Heart right ventricle (tissue), 16 donors: ENCODE measurements around the gene MTSS2. TPM values are rescaled to one million over a fixed set of nuclear protein-coding genes. Genes with fewer than 3 reads are reported as not detected.
A peak's percentile ranks its signal among the peaks of the same experiment; 100 is the strongest.

Experiments used
- ATAC-seq, 8 donors: fragments of 200-7000 bp; cut with Tn5 transposase; one replicate each; pipeline ENCODE4 v1.9.1; 2020; ENCODE audit warnings: mild to moderate bottlenecking in 8 of 8, moderate library complexity in 8 of 8, moderate number of reproducible peaks in 1 of 8
- DNase-seq, 2 donors: peaks; one replicate each; pipeline ENCODE4 v3.0.0-alpha.2; 2020
- H3K27ac ChIP-seq, 10 donors: fragments of 200-600 bp; sonication (generic) in 2 of 10; one replicate each; pipeline versions ENCODE4 v1.5.0 to v1.8.0; 2020 to 2022; ENCODE audit warnings: mild to moderate bottlenecking in 3 of 10
- H3K27me3 ChIP-seq, 7 donors: fragments of 200-600 bp; one replicate each; pipeline ENCODE4 v1.8.0; 2021 to 2022; ENCODE audit warnings: mild to moderate bottlenecking in 2 of 7
- H3K36me3 ChIP-seq, 9 donors: fragments of 200-600 bp; sonication (generic) in 1 of 9; one replicate each; pipeline versions ENCODE4 v1.5.0 to v1.8.0; 2020 to 2022; ENCODE audit warnings: mild to moderate bottlenecking in 2 of 9
- H3K4me1 ChIP-seq, 9 donors: fragments of 200-600 bp; sonication (generic) in 1 of 9; one replicate each; pipeline versions ENCODE4 v1.5.0 to v1.8.0; 2020 to 2022; ENCODE audit warnings: mild to moderate bottlenecking in 4 of 9
- H3K4me3 ChIP-seq, 10 donors: fragments of 200-600 bp; sonication (generic) in 2 of 10; one replicate each; pipeline versions ENCODE4 v1.5.0 to v1.8.0; 2020 to 2022; ENCODE audit warnings: mild to moderate bottlenecking in 7 of 10, moderate library complexity in 2 of 10
- H3K9me3 ChIP-seq, 11 donors: fragments of 200-600 bp in 10 of 11; sonication (generic) in 2 of 11; one replicate each; pipeline versions ENCODE4 v1.5.0 to v1.8.0; 2013 to 2022; ENCODE audit warnings: mild to moderate bottlenecking in 2 of 11, control low read depth in 1 of 11, moderate library complexity in 1 of 11
- CTCF ChIP-seq, 9 donors: fragments of 200-600 bp; sonication (generic) in 2 of 9; IDR thresholded peaks; one replicate each; pipeline versions ENCODE4 v1.5.0 to v1.8.0; 2021 to 2022; ENCODE audit warnings: antibody characterized with exemption in 9 of 9, mild to moderate bottlenecking in 5 of 9, moderate library complexity in 1 of 9
- WGBS, 2 donors: extraction: QIAGEN DNeasy Blood & Tissue Kit; methylation state at CpG; one replicate each; pipeline ENCODE4 v1.1.7; 2013; ENCODE audit warnings: inconsistent platforms in 1 of 2; 5-methylcytosine and 5-hydroxymethylcytosine counted together
- intact Hi-C, 10 donors: fragments of 100-400 bp; cut with DNase I; formaldehyde crosslinking; loops; one replicate each; pipeline versions ENCODE4 v1.11.1 to v1.14.2; 2022
- polyA plus RNA-seq, 2 donors: library from polyadenylated mRNA; stranded (reverse); fragments of 200-250 nt; gene quantifications; one replicate each; pipeline ENCODE4 v1.2.3, GENCODE V29; 2013
- total RNA-seq, 10 donors: library from RNA; stranded (reverse); fragmentation: NEBNext Ultra II Directional in 3 of 10; extraction: Animal tissue kit (Norgen Biotek cat#: 25700) in 3 of 10; gene quantifications; one replicate each; pipeline versions ENCODE4 v1.2.1 to v1.2.4, GENCODE V29; 2021 to 2023
- donor health status: Arrhythmogenic right ventricular cardiomyopathy.
- donor health status: ischemic (EF 13 %, LVEDD 7.1; RV severe dilation, severe dysfunction).
- donor health status: healthy with polysubstance abuse.
- donor health status: DM: no; HTN: yes; CAD: no.
- donor health status: DM: no; HTN: no; CAD: no.
- donor health status: ischemic (EF 25% LVEDD 6.9; RV normal size, moderate dysfunction).
- donor health status: ischemic (EF 25% LVEDD 5.7; RV mildly dilated, moderate dysfunction).
- donor health status: healthy.
- donor health status: DM: yes; HTN: yes; CAD: no.
- donor health status: Ischemic cardiomyopathy.
- donor health status: ischemic (EF 35%, LVEDD 5.7; RV mildly dilated, moderate dysfunction).
- donor health status: nonischemic (EF 11% LVEDD 7.7; RV severe dilation, severe dysfunction).
- donor health status: DM: yes; HTN: yes; CAD: no.
- donor health status: PGD.
- donor health status: ischemic (EF 29% LVEDD 5.4; RV normal size, mild dysfunction).
- donor health status: nonischemic (EF 23%, LVEDD 6.1; RV moderate dilation, normal function).

Gene MTSS2
- total and polyA plus RNA-seq, 12 donors: 39.0 to 121 (median 58.9) TPM

GRCh38 chr16:70642633-70643032, 43.2 kb downstream of the MTSS2 start:
- no peak overlapping the region for H3K27ac ChIP-seq
- H3K36me3 ChIP-seq: no peaks in the 10 kb centered on the region
- no peak overlapping the region for H3K4me3 ChIP-seq
- H3K27me3 ChIP-seq: no peaks in the 10 kb centered on the region
- DNase-seq (no peak), ATAC-seq (no peak)
- intact Hi-C loops: loop anchor here in 1 of 10 donors (10.0 kb wide), 1 partner anchor 108 kb away; no protein-coding TSS in a partner anchor
- no peaks in the 10 kb centered on the region for H3K9me3 ChIP-seq
- 93 to 97% methylated on average over 1 of the region's 1 CpG for WGBS, 2 donors
- peaks cover 0 to 22% (median 4%) of the 10 kb centered on the region in 9 donors for H3K4me1 ChIP-seq
- TF ChIP-seq CTCF (IDR thresholded peaks at IDR 0.05): no peak

- ATAC-seq (peak in 6 of 8 donors; percentile 43 to 77 (median 68)), DNase-seq (no peak)
- Histone ChIP-seq H3K27ac (no peak overlapping the region), H3K27me3 (no peaks in the 10 kb centered on the region), H3K9me3 (no peaks in the 10 kb centered on the region), H3K4me1 (peaks cover 0 to 10% (median 0%) of the 10 kb centered on the region in 9 donors), H3K36me3 (no peaks in the 10 kb centered on the region), H3K4me3 (no peak overlapping the region)
- WGBS, 2 donors: 51 to 54% methylated on average over 18 of the region's 18 CpGs
- intact Hi-C loops: loop anchor here in 1 of 10 donors (5.0 kb wide), 1 partner anchor 37 kb away; no protein-coding TSS in a partner anchor
- TF ChIP-seq CTCF (IDR thresholded peaks at IDR 0.05): no peak
These were observed 46.8 kb downstream of the MTSS2 start for GRCh38 chr16:70638814-70639792.

Other genes starting within 250 kb of the MTSS2 start
- gene ST3GAL2, start 247.0 kb downstream of the MTSS2 start, total RNA-seq: 10 to 100 TPM; 15.1 to 37.1 (median 20.9) TPM
- gene ST3GAL2, start 247.0 kb downstream of the MTSS2 start, polyA plus RNA-seq: 10 to 100 TPM in 1 of 2 donors, 1 to 10 TPM in 1; 8.0 to 10.8 TPM
- 10 to 100 TPM in 2 of 10 donors, 1 to 10 TPM in 8; 6.5 to 12.6 (median 9.0) TPM for gene FCSK, start 231.5 kb downstream of the MTSS2 start, total RNA-seq
- gene FCSK, start 231.5 kb downstream of the MTSS2 start, polyA plus RNA-seq: 10 to 100 TPM in 1 of 2 donors, 1 to 10 TPM in 1; 6.3 to 15.4 TPM
- 10 to 100 TPM; 33.3 to 56.8 (median 40.7) TPM for gene COG4, start 162.5 kb downstream of the MTSS2 start, total RNA-seq
- 10 to 100 TPM; 29.3 to 32.7 TPM for gene COG4, start 162.5 kb downstream of the MTSS2 start, polyA plus RNA-seq
- gene SF3B3, start 162.2 kb downstream of the MTSS2 start, total RNA-seq: 100 to 1,000 TPM; 121 to 188 (median 163) TPM
- 10 to 100 TPM; 45.4 to 71.4 TPM for gene SF3B3, start 162.2 kb downstream of the MTSS2 start, polyA plus RNA-seq
- 1 to 10 TPM in 8 of 10 donors, under 1 TPM in 2; 0.37 to 4.4 (median 2.1) TPM for gene IL34, start 39.5 kb downstream of the MTSS2 start, total RNA-seq
- gene IL34, start 39.5 kb downstream of the MTSS2 start, polyA plus RNA-seq: 1 to 10 TPM in 1 of 2 donors, under 1 TPM in 1; 0.72 to 2.7 TPM
- 10 to 100 TPM; 19.2 to 27.9 (median 22.7) TPM for gene VAC14, start 115.1 kb upstream of the MTSS2 start, total RNA-seq
- 10 to 100 TPM; 27.1 to 43.7 TPM for gene VAC14, start 115.1 kb upstream of the MTSS2 start, polyA plus RNA-seq